IMR-90 (cell line): Measurements from ENCODE around the gene GTF2H1. TPM values are rescaled to one million over a fixed set of nuclear protein-coding genes. Genes with fewer than 3 reads are reported as not detected.
A peak's percentile ranks its signal among the peaks of the same experiment; 100 is the strongest.
"Not testable (repeated sequence)": the region's sequence is repeated elsewhere in the genome, so short reads cannot be mapped to it uniquely, and the experiment has no call there.

Experiments used
- ATAC-seq: fragments of 200-7000 bp; cut with Tn5 transposase; 2 replicates; pipeline ENCODE4 v1.9.1; 2020; ENCODE audit warnings: low read depth, mild to moderate bottlenecking, moderate library complexity
- BruUV-seq: library from RNA; stranded (reverse); fragments of 400-500 nt; replicated peaks from 2 replicates; lab custom pipeline; 2021; lab: Mats Ljungman, UMichigan
- CTCF ChIA-PET: fragments of 300-600 bp; formaldehyde crosslinking; extraction: SDS; loops from one replicate; lab custom pipeline; 2021; ENCODE audit warnings: antibody characterized with exemption; lab: Yijun Ruan, JAX
- POLR2A ChIA-PET: fragments of 300-600 bp; sonication (Branson Sonifier 250); formaldehyde crosslinking; loops from one replicate; lab custom pipeline; 2022; ENCODE audit warnings: antibody characterized with exemption; ENCODE audit not compliant: unreplicated experiment; lab: Charles Lee
- DNase-seq: peaks from one replicate; pipeline ENCODE4 v3.0.0; 2013
- H2AFZ ChIP-seq: replicated peaks from 2 replicates; pipeline ENCODE3; 2013; ENCODE audit warnings: low read length, mild to moderate bottlenecking; ENCODE audit not compliant: poor library complexity
- H2AK5ac ChIP-seq: 2 replicates; pipeline ENCODE4 v1.6.1; 2013; ENCODE audit warnings: low read depth, low read length, inconsistent platforms
- H2AK9ac ChIP-seq: replicated peaks from 2 replicates; pipeline ENCODE3; 2013; ENCODE audit warnings: mild to moderate bottlenecking, low read depth, low read length, moderate library complexity; ENCODE audit not compliant: poor library complexity
- H2BK120ac ChIP-seq: 2 replicates; pipeline ENCODE4 v1.6.1; 2013; ENCODE audit warnings: low read depth, low read length, inconsistent platforms
- H2BK15ac ChIP-seq: 3 replicates; pipeline ENCODE4 v1.6.1; 2013; ENCODE audit warnings: low read depth, low read length, inconsistent platforms
- H2BK20ac ChIP-seq: 2 replicates; pipeline ENCODE4 v1.6.1; 2013; ENCODE audit warnings: low read depth, mild to moderate bottlenecking, inconsistent platforms, low read length, moderate library complexity
- H2BK5ac ChIP-seq: 2 replicates; pipeline ENCODE4 v1.6.1; 2013; ENCODE audit warnings: mild to moderate bottlenecking, low read depth, low read length, inconsistent platforms; ENCODE audit not compliant: poor library complexity, severe bottlenecking
- H3K14ac ChIP-seq: replicated peaks from 2 replicates; pipeline ENCODE4 v1.6.1; 2013; ENCODE audit warnings: low read depth, low read length, inconsistent platforms
- H3K18ac ChIP-seq: 2 replicates; pipeline ENCODE4 v1.6.1; 2013; ENCODE audit warnings: low read depth, low read length, control low read depth
- H3K23ac ChIP-seq: 2 replicates; pipeline ENCODE4 v1.6.1; 2013; ENCODE audit warnings: low read depth, low read length, inconsistent platforms
- H3K27ac ChIP-seq: 2 replicates; pipeline ENCODE4 v1.5.1; 2013; ENCODE audit warnings: mild to moderate bottlenecking, control low read depth, low read length; ENCODE audit not compliant: insufficient read depth
- H3K27me3 ChIP-seq: 2 replicates; pipeline ENCODE4 v1.6.1; 2013; ENCODE audit warnings: low read length; ENCODE audit not compliant: control insufficient read depth, insufficient read depth
- H3K36me3 ChIP-seq: 2 replicates; pipeline ENCODE4 v1.6.1; 2013; ENCODE audit warnings: low read length, mixed read lengths; ENCODE audit not compliant: control insufficient read depth, insufficient read depth
- H3K4ac ChIP-seq: 2 replicates; pipeline ENCODE4 v1.6.1; 2013; ENCODE audit warnings: low read depth, low read length, inconsistent platforms
- H3K4me1 ChIP-seq: 2 replicates; pipeline ENCODE4 v1.6.1; 2013; ENCODE audit warnings: low read length, mixed read lengths; ENCODE audit not compliant: control insufficient read depth, insufficient read depth
- H3K4me2 ChIP-seq: 2 replicates; pipeline ENCODE4 v1.6.1; 2013; ENCODE audit warnings: low read depth, mild to moderate bottlenecking, control low read depth, low read length, moderate library complexity
- H3K4me3 ChIP-seq: 2 replicates; pipeline ENCODE4 v1.5.1; 2013; ENCODE audit warnings: low read depth, mild to moderate bottlenecking, control low read depth, low read length, moderate library complexity; ENCODE audit not compliant: insufficient read depth
- H3K56ac ChIP-seq: 2 replicates; pipeline ENCODE4 v1.6.1; 2013; ENCODE audit warnings: low read length, inconsistent platforms; ENCODE audit not compliant: insufficient read depth; ENCODE audit errors: extremely low read depth
- H3K79me1 ChIP-seq, 2 experiments: 2 replicates each; pipeline ENCODE4 v1.6.1; 2013; ENCODE audit warnings: low read length in 2 of 2, inconsistent platforms in 1 of 2, low read depth in 1 of 2
- H3K9ac ChIP-seq: 2 replicates; pipeline ENCODE4 v1.6.1; 2013; ENCODE audit warnings: low read depth, low read length, control low read depth
- H3K9me1 ChIP-seq: 2 replicates; pipeline ENCODE4 v1.6.1; 2013; ENCODE audit warnings: low read length, inconsistent platforms; ENCODE audit not compliant: insufficient read depth
- H3K9me3 ChIP-seq: 2 replicates; pipeline ENCODE4 v1.6.1; 2013; ENCODE audit warnings: low read length; ENCODE audit not compliant: control insufficient read depth, insufficient read depth
- H4K20me1 ChIP-seq: 2 replicates; pipeline ENCODE4 v1.6.1; 2013; ENCODE audit warnings: low read length, inconsistent platforms; ENCODE audit not compliant: insufficient read depth
- H4K5ac ChIP-seq: 2 replicates; pipeline ENCODE4 v1.6.1; 2013; ENCODE audit warnings: mild to moderate bottlenecking, low read depth, low read length, control low read depth
- H4K8ac ChIP-seq, 2 experiments: 2 replicates each; pipeline ENCODE4 v1.6.1; 2013; ENCODE audit warnings: low read depth in 2 of 2, low read length in 2 of 2, control low read depth in 1 of 2, inconsistent platforms in 1 of 2
- H4K91ac ChIP-seq: 2 replicates; pipeline ENCODE4 v1.6.1; 2013; ENCODE audit warnings: low read depth, low read length, inconsistent platforms; ENCODE audit not compliant: insufficient read depth
- CHD1 ChIP-seq: IDR thresholded peaks from 2 replicates; pipeline ENCODE4 v1.6.1; 2012; ENCODE audit warnings: low read depth, low read length, improper control_type of control experiment
- WGBS, 2 experiments: methylation state at CpG; one replicate each; pipeline versions ENCODE4 v1.1.5 to v1.1.7; 2013; ENCODE audit warnings: missing lambda C conversion rate in 2 of 2; ENCODE audit not compliant: insufficient read length in 1 of 2; ENCODE audit errors: extremely low coverage in 2 of 2; 5-methylcytosine and 5-hydroxymethylcytosine counted together
- dilution Hi-C: fragments of 300-500 bp; cut with HindIII; formaldehyde crosslinking; loops from one replicate; pipeline ENCODE4 v1.14.3; 2018; ENCODE audit warnings: low sequenced_read_pairs; ENCODE audit not compliant: unreplicated experiment
- in situ Hi-C: fragments of 300-500 bp; cut with MboI; formaldehyde crosslinking; loops from 3 replicates; pipeline ENCODE4 v1.14.3; 2019; ENCODE audit warnings: low sequenced_read_pairs, inconsistent platforms, mixed read lengths
- intact Hi-C: fragments of 100-400 bp; cut with micrococcal nuclease; formaldehyde crosslinking; loops from 2 replicates; pipeline ENCODE4 v1.10.0; 2022
- polyA plus RNA-seq, 3 experiments: library from polyadenylated mRNA; depleted of rRNA; stranded (reverse); fragments of >200 nt; gene quantifications; 2 replicates each; pipeline ENCODE4 v1.2.3, GENCODE V29; 2012; ENCODE audit warnings: low replicate concordance in 1 of 3
- total RNA-seq: library from RNA; depleted of rRNA; stranded (reverse); fragments of >200 nt; gene quantifications from 2 replicates; pipeline ENCODE4 v1.2.3, GENCODE V29; 2012
- TF ChIP-seq, protein P1 (sequence below): fragments of 150-350 bp; IDR thresholded peaks from 2 replicates; pipeline ENCODE4 v1.6.1; 2016; ENCODE audit warnings: low read depth, mild to moderate bottlenecking, low read length, moderate library complexity, borderline replicate concordance

Gene GTF2H1
- total and polyA plus RNA-seq, 2 of the 4 experiments (the other 2 are of a cell fraction) = 25.0 to 67.0 TPM

- TF ChIP-seq, protein P1, sequence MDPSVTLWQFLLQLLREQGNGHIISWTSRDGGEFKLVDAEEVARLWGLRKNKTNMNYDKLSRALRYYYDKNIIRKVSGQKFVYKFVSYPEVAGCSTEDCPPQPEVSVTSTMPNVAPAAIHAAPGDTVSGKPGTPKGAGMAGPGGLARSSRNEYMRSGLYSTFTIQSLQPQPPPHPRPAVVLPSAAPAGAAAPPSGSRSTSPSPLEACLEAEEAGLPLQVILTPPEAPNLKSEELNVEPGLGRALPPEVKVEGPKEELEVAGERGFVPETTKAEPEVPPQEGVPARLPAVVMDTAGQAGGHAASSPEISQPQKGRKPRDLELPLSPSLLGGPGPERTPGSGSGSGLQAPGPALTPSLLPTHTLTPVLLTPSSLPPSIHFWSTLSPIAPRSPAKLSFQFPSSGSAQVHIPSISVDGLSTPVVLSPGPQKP = no peak
- TF ChIP-seq CHD1 = no peak
Measured at GRCh38 chr11:18322818-18323570, 627 bp downstream of the GTF2H1 start (continued).

DNA sequence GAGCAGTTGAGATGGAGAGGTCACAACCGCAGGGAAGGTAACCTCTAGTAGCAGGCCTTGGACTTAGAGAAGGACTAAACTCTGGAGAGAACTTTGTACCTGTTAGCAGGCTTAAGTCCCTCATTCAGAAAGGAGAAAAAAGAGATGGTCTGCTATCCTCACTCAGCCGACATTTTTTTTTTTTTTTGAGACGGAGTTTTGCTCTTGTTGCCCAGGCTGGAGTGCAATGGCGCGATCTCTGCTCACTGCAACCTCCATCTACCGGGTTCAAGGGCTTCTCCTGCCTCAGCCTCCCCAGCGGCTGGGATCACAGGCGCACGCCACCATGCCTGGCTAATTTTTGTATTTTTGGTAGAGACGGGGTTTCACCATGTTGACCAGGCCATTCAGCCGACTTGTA is 1.5 kb downstream of the GTF2H1 start:
- H3K4me1 ChIP-seq, H3K4ac ChIP-seq, H3K56ac ChIP-seq, H3K9me3 ChIP-seq, H3K4me3 ChIP-seq, H4K20me1 ChIP-seq, H2AFZ ChIP-seq, H3K27ac ChIP-seq, CTCF ChIA-PET, H3K27me3 ChIP-seq, H4K5ac ChIP-seq, BruUV-seq, dilution Hi-C loops, H3K23ac ChIP-seq, H2BK15ac ChIP-seq, POLR2A ChIA-PET, H3K9me1 ChIP-seq, H3K14ac ChIP-seq, H2AK5ac ChIP-seq, H2BK120ac ChIP-seq, ATAC-seq, in situ Hi-C loops, H3K9ac ChIP-seq, DNase-seq, H3K36me3 ChIP-seq, H2AK9ac ChIP-seq, H4K8ac ChIP-seq, H2BK5ac ChIP-seq, H3K18ac ChIP-seq, H4K91ac ChIP-seq, H2BK20ac ChIP-seq: not testable (repeated sequence)
- Histone ChIP-seq H3K4me2 (peak overlapping the region; percentile 30; the same call in 1 of the 2 replicates), H3K79me1 (peaks cover 15 to 48% of the 10 kb centered on the region in 2 experiments)
- intact Hi-C loops = loop anchor here (2.0 to 10.0 kb wide), 2 partner anchors 73 to 589 kb away; partner anchors contain the start of gene KCNC1
- no CpG with 5 or more reads among the region's 11 CpGs for WGBS, 2 experiments
